ENCODE data around the gene SETD9. TPM values are rescaled to one million over a fixed set of nuclear protein-coding genes. Genes with fewer than 3 reads are reported as not detected.

The SETD9 gene, protein sequence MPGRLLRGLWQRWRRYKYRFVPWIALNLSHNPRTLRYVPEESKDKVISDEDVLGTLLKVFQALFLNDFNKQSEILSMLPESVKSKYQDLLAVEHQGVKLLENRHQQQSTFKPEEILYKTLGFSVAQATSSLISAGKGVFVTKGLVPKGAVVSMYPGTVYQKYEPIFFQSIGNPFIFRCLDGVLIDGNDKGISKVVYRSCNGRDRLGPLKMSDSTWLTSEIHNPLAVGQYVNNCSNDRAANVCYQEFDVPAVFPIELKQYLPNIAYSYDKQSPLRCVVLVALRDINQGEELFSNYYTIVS
- total RNA-seq (2014; rRNA removed; shearing (Covaris generic)), result 6.9 and 7.0 TPM in 2 replicates

- DNase-seq (ENCODE audit: low spot score), result peak; percentile 99
These were observed at the start of gene SETD9 for GRCh38 chr5:56909294-56910209. TSS of gene SETD9 (plus strand) at chr5:56909596. CDS start at chr5:56909646, 50 bp downstream.

DNA sequence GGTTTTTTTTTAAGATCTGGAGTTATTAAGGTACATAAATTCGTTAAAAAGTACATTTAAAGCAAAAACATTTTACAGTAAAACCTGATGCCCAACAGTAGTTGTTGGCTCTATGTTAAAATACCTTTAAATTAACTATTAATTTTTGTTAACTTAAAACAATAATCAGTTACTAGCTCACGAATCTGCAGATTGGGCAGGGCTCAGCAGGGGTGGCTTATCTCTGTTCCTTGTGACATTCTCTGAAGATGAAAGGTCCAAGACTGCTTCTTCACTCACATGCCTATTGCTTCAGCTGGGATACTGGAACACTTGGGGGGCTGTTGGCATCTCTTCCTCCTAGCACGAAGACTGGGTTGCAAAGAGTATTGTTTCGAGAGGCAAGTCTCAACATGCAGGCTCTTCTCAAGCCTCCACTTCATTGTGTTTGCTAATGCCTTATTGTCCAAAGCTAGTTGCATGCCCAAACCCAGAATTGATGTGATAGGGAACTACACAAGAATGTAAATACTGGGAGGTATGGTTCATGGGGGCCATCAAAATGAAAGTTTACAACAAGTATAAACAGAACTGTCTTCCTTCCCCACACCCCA is 47.4 kb upstream of the SETD9 start:
- DNase-seq (ENCODE audit: low spot score), result no peak

DNA sequence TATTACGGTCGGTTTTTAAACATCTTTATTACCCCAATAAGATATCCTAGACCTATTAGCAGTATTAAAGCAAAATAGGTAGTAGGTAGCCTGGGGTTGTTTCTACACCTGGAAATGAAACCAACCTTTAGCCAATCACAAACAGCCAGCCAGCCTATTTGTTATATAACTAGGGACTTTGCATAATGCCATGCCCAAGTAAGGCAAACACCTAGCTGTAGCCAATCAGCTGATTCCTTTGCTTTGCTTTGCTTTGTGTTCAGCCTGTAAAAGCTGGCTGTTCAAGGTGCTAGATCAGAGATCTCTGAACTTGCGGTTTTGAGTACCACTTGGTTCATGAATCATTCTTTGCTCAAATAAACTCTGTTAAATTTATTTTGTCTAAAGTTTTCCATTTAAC is 46.5 kb upstream of the SETD9 start:
- no peak for DNase-seq (ENCODE audit: low spot score)

DNA sequence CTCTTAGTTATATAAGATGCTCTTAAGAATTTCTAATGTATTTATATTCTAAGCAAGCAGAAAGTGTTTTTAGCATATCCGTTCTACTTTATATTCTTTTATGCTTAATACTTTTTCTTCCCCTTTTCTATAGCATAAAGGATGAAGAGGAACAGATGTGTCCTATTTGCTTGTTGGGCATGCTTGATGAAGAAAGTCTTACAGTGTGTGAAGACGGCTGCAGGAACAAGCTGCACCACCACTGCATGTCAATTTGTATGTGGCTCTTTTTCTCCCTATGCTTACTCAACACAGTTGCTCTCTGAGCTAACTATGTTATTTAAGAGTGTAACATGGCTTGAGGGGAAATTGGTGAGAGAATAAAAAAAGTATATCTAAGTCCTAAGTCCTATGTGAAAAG is 37.6 kb upstream of the SETD9 start:
- no peak for DNase-seq (ENCODE audit: low spot score)

GRCh38 chr5:56873056-56873455 is 36.3 kb upstream of the SETD9 start:
- DNase-seq (ENCODE audit: low spot score), result no peak

- DNase-seq (ENCODE audit: low spot score), result no peak
These were observed 33.1 kb upstream of the SETD9 start for GRCh38 chr5:56876327-56876726.

- DNase-seq (ENCODE audit: low spot score), result no peak
These were observed 27.8 kb upstream of the SETD9 start for GRCh38 chr5:56881571-56881970.

- DNase-seq (ENCODE audit: low spot score), result no peak
These were observed 16.0 kb upstream of the SETD9 start for GRCh38 chr5:56893251-56893951.

- DNase-seq (ENCODE audit: low spot score), result no peak
These were observed 12.6 kb upstream of the SETD9 start for GRCh38 chr5:56896763-56897162.

- DNase-seq (ENCODE audit: low spot score), result no peak
These were observed 11.2 kb upstream of the SETD9 start for GRCh38 chr5:56898213-56898612.

DNA sequence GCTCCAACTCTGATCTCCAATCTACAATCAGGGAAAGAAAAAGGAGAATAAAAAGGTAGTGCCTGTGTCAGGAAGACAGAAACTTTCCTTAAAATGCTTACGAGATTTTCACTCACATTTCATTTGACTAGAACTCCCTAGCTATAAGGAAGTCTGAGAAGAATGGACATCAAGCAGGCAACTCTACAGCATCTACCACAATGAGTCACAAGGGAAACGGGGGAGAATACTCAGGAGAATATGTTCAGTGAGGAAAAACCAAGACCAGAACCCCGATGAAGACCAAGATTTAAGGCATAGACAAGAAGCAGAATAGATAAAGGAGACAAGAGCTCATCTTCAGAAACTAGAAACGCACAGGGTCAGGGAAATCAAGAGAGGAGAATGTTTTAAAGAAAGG is 9.0 kb upstream of the SETD9 start:
- DNase-seq (ENCODE audit: low spot score), result no peak

GRCh38 chr5:56900858-56901578 is 8.4 kb upstream of the SETD9 start:
- DNase-seq (ENCODE audit: low spot score), result peak; percentile 86

- peak; percentile 87 for DNase-seq (ENCODE audit: low spot score)
These were observed 478 bp upstream of the SETD9 start for GRCh38 chr5:56908942-56909293.

GRCh38 chr5:56910210-56910965 is 992 bp downstream of the SETD9 start:
- DNase-seq (ENCODE audit: low spot score), result peak; percentile 77

- no peak for DNase-seq (ENCODE audit: low spot score)
These were observed 4.4 kb downstream of the SETD9 start for GRCh38 chr5:56913766-56914165.

- DNase-seq (ENCODE audit: low spot score), result no peak
These were observed 5.3 kb downstream of the SETD9 start for GRCh38 chr5:56914678-56915077.

DNA sequence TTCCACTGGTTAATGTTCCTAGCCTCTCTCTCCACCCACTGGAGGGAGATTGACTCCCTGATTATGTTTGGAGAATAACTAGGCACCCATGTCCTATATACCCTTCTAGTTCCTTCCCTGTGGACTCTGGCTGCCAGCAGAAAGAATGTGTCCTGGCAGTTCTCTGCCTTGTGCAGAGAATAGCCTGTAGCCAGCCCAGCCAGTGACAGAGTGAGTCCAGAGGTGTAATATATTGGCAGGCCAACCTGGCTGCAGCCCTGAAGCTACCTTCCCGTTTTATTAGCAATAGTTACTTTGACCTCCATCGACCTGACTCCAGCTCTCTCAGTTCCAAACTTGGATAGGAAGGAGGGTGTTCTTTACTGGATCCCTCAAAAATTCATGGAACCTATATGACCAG is 8.1 kb downstream of the SETD9 start:
- DNase-seq (ENCODE audit: low spot score), result no peak

DNA sequence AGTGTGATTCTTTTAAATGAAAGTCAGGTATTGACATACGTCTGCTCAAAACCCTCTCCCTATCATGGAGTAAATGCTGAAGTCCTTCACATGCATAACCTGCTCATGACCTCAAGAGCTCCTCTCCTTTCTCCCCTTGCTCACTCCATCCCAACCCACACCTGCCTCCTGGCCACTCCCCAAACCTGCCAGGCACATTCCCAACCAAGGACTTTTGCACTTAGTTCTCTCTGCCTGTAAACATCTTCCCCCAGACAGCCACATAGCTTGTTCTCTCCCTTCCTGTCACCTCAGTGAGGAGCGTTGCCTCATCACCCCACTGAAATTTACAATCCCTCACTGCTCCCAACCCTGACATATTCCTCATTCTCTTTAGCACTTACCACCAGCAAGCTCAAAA is 8.7 kb downstream of the SETD9 start:
- no peak for DNase-seq (ENCODE audit: low spot score)

DNA sequence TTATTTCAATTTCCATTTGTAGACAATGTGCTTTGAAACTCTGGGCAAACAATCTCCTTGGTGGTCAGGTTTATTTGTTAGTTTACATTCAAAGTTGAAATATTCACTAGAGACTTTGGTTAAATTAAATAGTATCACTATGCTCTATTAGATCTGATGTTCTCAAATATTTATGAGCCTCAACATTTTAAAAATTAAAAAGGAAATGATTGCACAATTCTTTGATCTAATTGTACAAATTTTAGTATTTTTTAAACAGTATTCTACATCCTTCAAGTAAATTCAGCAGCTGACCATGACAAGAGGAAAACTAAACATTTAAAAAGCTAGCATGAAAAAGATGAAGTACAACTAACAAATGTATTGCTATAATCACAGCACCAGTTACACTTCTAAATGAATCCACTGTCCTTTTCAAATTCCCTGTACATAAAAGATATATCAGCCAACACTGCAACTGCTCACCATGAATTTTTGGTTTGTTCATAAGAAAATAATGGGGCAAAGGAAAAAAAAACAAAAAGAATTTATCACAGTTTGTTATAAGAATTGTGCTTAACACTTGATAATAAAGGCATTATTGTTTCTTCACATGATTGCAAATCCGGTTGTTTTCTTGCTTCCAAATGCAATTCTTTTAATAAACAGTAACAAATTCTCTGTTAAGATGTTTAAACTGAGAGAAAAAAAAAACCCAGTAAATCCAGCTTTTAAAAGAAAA is 10.7 kb downstream of the SETD9 start:
- DNase-seq (ENCODE audit: low spot score), result no peak

DNA sequence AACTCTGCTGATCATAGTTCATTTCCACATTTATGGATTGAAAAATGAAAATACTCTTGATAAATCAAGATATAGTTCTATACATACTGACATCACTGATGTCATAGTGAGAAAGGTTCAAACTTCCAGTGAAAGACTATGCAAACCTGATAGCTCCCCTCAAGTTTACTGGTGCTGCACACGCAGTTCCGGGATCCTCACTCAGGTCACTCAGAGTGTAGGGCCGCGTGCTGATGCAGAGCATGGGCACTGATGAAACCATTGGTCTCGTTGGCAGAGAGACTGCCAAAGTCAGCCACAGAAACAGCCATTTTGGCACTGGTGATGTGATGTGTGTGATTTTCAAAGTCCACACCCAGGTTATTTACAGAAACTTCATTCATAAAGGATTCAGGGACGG is 13.5 kb downstream of the SETD9 start:
- DNase-seq (ENCODE audit: low spot score), result no peak

Data from HT-29 (cell line).